Measurements from ENCODE around the gene BANP.
"Not testable (repeated sequence)": the region's sequence is repeated elsewhere in the genome, so short reads cannot be mapped to it uniquely, and the experiment has no call there.

The BANP gene

GRCh38 chr16:87996962-87997880 is 46.0 kb downstream of the BANP start:
- no peak for DNase-seq

DNA sequence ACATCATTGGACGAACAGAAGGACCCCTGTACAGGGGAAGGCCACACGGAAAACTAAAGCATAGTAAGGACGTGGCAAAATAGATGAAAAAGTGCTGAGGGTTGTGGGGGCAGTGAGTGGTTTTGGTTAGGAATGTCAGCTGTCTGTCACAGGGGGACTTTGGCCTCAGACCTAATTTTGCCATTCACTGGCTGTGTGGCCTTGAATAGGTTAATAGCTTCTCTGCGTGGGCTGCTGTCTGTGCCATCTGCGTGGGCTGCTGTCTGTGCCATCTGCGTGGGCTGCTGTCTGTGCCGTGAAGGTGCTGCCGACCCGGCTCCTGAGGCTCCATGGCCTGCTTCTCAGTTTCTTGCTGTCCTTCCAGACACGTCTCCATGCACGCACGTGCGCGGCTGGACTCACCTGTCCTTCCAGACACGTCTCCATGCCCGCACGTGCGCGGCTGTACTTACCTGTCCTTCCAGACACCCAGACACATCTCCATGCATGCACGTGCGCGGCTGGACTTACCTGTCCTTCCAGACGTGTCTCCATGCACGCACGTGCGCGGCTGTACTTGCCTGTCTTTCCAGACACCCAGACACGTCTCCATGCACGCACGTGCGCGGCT is 47.1 kb downstream of the BANP start:
- not testable (repeated sequence) for DNase-seq

DNA sequence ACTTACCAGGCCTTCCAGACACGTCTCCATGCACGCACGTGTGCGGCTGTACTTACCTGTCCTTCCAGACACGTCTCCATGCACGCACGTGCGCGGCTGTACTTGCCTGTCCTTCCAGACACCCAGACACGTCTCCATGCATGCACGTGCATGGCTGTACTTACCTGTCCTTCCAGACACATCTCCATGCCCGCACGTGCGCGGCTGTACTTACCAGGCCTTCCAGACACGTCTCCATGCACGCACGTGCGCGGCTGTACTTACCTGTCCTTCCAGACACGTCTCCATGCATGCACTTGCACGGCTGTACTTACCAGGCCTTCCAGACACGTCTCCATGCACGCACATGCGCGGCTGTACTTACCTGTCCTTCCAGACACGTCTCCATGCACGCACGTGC is 47.8 kb downstream of the BANP start:
- not testable (repeated sequence) for DNase-seq

GRCh38 chr16:88002211-88002610 is 51.0 kb downstream of the BANP start:
- DNase-seq, result no peak

- no peak for DNase-seq
These were observed 51.5 kb downstream of the BANP start for GRCh38 chr16:88002749-88003148.

DNA sequence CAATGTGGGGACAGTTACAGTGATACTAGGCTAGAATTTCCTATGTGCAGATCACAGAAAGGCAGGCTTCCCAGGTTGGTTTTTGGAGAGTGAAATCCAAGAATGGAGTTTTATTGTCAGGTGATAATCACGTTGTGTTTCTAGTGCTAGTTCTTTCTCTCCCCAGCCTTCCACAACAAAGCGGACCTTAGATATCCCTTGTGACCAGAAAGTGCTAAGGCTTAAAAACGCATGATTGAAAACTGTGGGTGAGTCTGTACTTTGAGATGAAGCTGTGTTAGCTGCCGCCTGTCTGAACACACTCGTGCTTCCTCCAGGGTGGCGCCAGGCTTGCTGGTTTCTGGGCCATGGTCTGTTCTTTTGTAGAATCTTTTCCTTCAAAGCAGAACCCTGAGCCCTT is 52.1 kb downstream of the BANP start:
- DNase-seq, result no peak

DNA sequence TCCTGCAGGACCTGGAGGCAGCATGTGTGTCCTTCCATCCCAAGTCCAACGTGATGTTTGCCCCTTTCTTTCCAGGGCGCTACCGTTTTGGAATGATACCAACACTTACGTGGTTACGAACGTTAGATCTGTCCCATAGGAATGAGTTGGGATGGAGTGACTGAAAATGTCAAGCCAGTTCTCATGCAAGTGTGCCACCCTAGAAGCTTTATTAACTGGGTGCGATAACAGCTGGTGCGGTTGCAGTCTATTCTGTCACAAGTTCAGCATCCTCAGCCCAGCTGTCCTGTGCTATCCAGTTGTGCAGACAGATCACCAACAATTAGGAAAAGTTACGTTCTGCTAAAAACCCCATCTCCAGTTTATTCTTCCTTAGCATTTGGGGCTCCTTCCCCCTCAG is 52.5 kb downstream of the BANP start:
- no peak for DNase-seq

DNA sequence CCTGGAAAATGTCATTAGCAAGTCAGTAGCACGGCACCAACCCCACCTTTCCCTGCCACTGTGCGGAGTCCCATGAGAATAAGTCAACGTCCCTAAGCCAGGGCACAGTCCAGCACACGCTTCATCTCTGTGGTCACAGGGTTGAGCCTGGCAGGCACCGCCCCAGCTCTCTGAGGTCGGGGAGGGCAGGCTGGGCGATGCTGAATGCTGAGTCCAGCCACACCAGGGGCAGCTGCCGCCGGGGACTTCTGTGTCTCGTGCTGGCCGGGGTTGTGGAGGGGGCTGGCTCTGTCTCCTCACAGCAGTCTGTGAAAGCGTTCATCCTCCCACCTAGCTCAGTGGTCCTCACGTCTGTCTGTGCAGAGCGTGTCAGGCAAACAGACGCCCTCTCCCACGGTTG is 53.2 kb downstream of the BANP start:
- no peak for DNase-seq

DNA sequence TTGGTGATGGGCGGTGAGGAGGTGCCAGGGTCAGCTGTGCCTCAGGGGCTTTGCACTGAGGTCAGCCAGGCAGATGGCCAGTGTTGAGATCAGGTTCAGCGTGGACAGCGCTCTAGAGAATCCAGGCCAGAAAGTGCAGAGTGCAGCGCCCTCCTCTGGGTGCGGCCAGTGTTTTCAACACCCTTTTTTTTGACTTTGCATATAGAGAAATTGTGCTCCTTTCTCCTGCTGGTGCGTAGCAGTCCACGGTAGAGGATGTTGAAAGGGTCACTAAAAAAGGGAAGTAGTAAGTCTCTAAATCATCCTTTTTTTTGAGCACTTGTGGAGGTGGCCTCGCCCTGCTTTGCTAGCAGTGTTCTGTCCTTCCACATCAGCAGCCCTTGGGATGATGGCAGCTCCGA is 53.9 kb downstream of the BANP start:
- DNase-seq, result no peak

- no peak for DNase-seq
These were observed 54.7 kb downstream of the BANP start for GRCh38 chr16:88005968-88006367.

DNA sequence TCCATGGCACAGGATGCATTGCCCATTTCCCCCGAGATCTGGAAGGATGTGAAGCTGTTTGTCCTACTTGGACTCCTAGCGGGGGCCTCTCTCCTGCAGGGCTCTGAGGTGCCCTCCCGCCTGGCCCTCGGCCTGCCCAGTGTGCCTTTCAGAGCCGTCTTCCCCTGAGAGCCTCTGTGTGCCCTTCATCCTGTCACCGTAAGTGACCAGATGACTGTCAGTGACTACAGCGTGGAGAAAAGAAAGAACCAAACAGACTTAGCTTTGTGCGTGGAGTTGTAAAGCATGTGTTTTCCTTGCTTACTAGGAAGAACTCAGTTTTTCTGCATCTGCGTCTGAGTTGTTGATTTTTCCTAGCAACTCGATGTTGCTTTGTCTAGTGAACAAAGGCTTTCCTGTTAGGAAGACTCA is 56.1 kb downstream of the BANP start:
- no peak for DNase-seq

- no peak for DNase-seq
These were observed 57.6 kb downstream of the BANP start for GRCh38 chr16:88008840-88009239.

- no peak for DNase-seq
These were observed 58.5 kb downstream of the BANP start for GRCh38 chr16:88009563-88010342.

- no peak for DNase-seq
These were observed 59.2 kb downstream of the BANP start for GRCh38 chr16:88010343-88010967.

DNA sequence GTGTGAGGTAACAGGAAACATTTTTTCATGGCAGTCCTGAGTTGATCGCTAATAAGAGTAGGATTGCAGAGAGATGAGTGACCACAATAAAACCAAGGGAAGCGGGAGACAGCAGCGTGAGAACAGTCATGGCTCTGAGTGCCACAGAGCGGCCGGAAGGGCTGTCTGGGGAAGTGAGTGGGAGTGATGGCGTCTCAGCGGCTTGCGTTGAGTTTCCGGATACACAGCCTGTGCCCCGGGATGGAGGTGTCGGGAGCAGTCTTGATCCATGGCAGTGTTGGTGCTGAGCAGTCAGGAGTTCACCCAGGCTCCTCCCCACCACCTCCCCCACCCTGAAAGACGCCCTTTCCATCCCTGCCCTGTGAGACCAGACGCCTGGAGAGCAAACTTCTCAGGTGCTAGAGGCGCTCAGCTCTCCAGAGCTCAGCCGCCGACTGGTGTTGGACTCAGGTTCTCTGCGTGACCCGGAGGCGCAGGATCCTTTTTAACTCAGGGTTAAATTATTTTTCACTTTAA is 59.8 kb downstream of the BANP start:
- no peak for DNase-seq

- no peak for DNase-seq
These were observed 61.1 kb downstream of the BANP start for GRCh38 chr16:88012360-88012759.

- no peak for DNase-seq
These were observed 61.9 kb downstream of the BANP start for GRCh38 chr16:88013091-88013609.

DNA sequence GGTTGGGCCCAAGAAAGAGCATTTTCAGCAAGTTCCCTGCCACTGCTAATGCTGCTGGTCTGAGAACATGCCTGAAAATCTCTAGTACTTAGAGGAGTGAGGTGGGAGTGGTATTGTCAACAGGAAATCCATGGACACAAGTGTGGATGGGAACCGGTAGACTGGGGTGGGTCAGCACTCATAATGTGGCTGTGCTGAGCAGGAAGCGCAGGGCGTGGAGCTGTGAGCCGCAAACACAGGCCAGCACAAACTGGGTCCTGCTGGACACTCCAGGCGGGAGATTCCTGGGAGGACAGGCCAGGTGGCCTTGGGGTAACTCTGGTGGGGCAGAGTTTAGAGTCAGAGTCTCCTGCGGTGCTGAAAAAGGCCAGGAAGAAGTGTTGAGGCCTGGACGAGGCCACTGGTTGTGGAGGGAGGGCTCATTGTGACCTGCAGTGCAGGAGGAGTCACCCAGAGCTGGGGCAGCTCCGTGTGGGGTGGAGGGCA is 62.6 kb downstream of the BANP start:
- DNase-seq, result no peak

DNA sequence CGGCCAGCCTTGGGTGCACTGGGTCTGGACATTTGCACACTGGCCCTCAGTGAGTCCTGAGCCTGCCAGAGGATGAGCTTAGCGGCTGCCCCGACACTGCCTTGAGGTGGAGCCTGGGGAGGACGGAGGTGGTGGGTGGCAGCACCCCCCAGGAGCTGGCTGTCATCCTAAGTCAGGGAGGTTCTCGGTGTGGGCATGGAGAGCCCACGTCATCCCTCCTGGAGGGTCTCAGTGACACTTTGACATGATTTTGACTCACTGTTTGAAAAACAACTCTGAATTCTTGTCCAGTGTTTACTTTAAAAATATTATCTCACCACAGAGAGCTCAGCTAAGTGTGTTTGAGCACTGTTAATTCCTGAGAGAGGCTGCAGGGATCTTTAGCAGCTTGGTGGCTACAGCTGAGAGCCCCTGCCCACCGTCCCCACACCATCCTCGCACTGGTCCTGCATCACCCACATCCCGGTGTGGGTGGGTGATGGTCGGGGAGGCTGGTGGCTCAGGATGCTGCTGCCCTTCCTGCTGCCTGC is 63.1 kb downstream of the BANP start:
- no peak for DNase-seq

DNA sequence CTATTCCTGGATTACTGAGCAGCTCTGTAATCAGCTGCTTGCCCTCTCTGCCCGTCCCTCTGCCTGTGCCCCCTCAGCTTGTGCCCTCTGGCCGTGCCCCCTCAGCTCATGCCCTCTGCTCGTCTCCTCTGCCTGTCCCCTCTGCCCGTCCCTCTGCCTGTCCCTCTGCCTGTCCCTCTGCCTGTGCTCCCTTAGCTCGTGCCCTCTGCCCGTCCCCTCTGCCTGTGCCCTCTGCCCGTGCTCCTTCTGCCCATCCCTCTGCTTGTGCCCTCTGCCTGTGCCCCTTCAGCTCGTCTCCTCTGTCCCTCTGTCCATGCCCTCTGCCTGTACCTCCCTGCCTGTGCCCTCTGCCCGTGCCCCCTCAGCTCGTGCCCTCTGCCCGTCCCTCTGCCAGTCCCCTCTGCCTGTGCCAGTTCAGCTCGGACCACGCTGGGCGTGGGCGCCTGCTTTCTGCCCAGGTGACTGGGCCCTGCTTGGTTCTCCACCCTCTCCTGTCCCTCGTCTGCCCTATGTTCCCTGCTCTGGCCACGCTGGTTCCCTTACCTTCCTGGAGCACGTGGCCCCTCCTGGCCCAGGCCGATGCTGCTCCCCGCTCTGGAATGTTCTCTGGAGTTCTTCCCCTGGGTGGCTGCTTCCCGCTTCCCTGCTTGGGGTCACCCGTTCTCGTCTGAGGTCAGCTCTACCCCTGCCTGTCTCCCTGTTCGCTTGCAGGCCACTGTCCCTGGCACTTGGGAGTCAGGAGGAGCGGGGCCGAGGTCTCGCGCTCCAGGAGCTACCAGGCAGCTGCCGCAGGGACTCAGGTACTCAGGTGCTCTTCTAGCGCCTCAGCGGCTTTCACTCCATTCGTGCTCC is 63.9 kb downstream of the BANP start:
- DNase-seq, result no peak

- DNase-seq, result no peak
These were observed 64.5 kb downstream of the BANP start for GRCh38 chr16:88015806-88016140.

All from NCI-H2081 (cell line).